Measurements from ENCODE around the gene TM4SF20. TPM values are rescaled to one million over a fixed set of nuclear protein-coding genes. Genes with fewer than 3 reads are reported as not detected.

The TM4SF20 gene
- polyA plus RNA-seq, 1 of the 3 experiments (the other 2 are of a cell fraction): 0.03 TPM

- H2AFZ ChIP-seq (ENCODE audit: low read depth): peak overlapping the region; percentile 16; the same call in 1 of the 2 replicates
Observed at GRCh38 chr2:227411320-227411989, 32.3 kb upstream of the TM4SF20 start.

More at GRCh38 chr2:227411320-227411989, 32.3 kb upstream of the TM4SF20 start:
- Histone ChIP-seq H4K20me1 (ENCODE audit: insufficient read depth) (no peaks in the 10 kb centered on the region), H3K27me3 (ENCODE audit: insufficient read depth) (no peaks in the 10 kb centered on the region), H3K9me2 (no peaks in the 10 kb centered on the region), H3K79me2 (ENCODE audit: insufficient read depth) (no peaks in the 10 kb centered on the region), H3F3A (replicated peaks; ENCODE audit: insufficient read depth) (peaks cover 8% of the 10 kb centered on the region), H3K4me1 (ENCODE audit: control insufficient read depth in 1 of 2, insufficient read depth in 2 of 2, low read depth in 1 of 2, low read length in 1 of 2) (peaks cover 5 to 42% of the 10 kb centered on the region in 2 experiments; a peak in 2 of 4 replicates), H3K36me3 (replicated peaks in 1 of 2; ENCODE audit: control insufficient read depth in 1 of 2, insufficient read depth in 2 of 2, low read length in 1 of 2) (no peaks in the 10 kb centered on the region), H3K9ac (no peak overlapping the region), H3K4me2 (no peak overlapping the region), H3K9me3 (no peaks in the 10 kb centered on the region), H3K4me3 (ENCODE audit: low read depth in 2 of 2, low read length in 1 of 2) (no peak overlapping the region), H3K27ac (ENCODE audit: low read depth in 2 of 2, low read length in 1 of 2) (no peak overlapping the region)
- CTCF ChIA-PET: interaction anchor here (1.0 to 1.2 kb wide), 2 partner anchors 59 to 355 kb away, joined by 3 read pairs; no protein-coding TSS in a partner anchor
- TF ChIP-seq NRF1 (IDR thresholded peaks at IDR 0.05; ENCODE audit: low read depth, low read length) (no peak), FOSL2 (IDR thresholded peaks at IDR 0.05; ENCODE audit: borderline replicate concordance, low read depth) (no peak), NFIC (IDR thresholded peaks at IDR 0.05; ENCODE audit: borderline replicate concordance) (no peak), SMC3 (IDR thresholded peaks at IDR 0.05; ENCODE audit: low read depth, low read length) (no peak), CHD2 (IDR thresholded peaks at IDR 0.05; ENCODE audit: low read length, partially characterized antibody) (no peak), REST (IDR thresholded peaks at IDR 0.05; ENCODE audit: low read depth, low read length) (no peak), ELF1 (IDR thresholded peaks at IDR 0.05) (no peak), YY1 (IDR thresholded peaks at IDR 0.05; ENCODE audit: low read depth) (no peak), IRF3 (IDR thresholded peaks at IDR 0.05; ENCODE audit: low read depth, low read length) (no peak), TEAD4 (IDR thresholded peaks at IDR 0.05; ENCODE audit: borderline replicate concordance, insufficient read depth) (no peak), PBX3 (IDR thresholded peaks at IDR 0.05) (no peak), JUND (IDR thresholded peaks at IDR 0.05) (no peak), FOXM1 (IDR thresholded peaks at IDR 0.05; ENCODE audit: low read depth) (no peak), SIN3A (IDR thresholded peaks at IDR 0.05; ENCODE audit: borderline replicate concordance, low read depth, low read length) (no peak)
- DNase-seq: no peak
- POLR2A ChIA-PET: no interaction called here
- WGBS (ENCODE audit: low lambda C conversion rate): 95% methylated on average over 9 of the region's 9 CpGs
